Raji (cell line): ENCODE data around the gene BRSK2.

Experiments used
- POLR2A ChIP-seq: IDR thresholded peaks from 2 replicates; pipeline ENCODE4 v1.6.1; 2011; ENCODE audit warnings: low read depth, low read length, control low read depth; ENCODE audit not compliant: insufficient read depth

Gene BRSK2

GRCh38 chr11:1468473-1469066 lies 78.8 kb downstream of the BRSK2 start:
- TF ChIP-seq POLR2A, result no peak

GRCh38 chr11:1469287-1469910 lies 79.7 kb downstream of the BRSK2 start:
- TF ChIP-seq POLR2A, result no peak

- TF ChIP-seq POLR2A, result no peak
Measured at GRCh38 chr11:1469911-1470680, 80.4 kb downstream of the BRSK2 start.

GRCh38 chr11:1470681-1471611 lies 81.2 kb downstream of the BRSK2 start:
- no peak for TF ChIP-seq POLR2A

GRCh38 chr11:1471736-1472135 lies 82.0 kb downstream of the BRSK2 start:
- TF ChIP-seq POLR2A, result no peak

GRCh38 chr11:1472180-1473005 lies 82.7 kb downstream of the BRSK2 start:
- TF ChIP-seq POLR2A, result no peak

GRCh38 chr11:1473011-1473628 lies 83.4 kb downstream of the BRSK2 start:
- no peak for TF ChIP-seq POLR2A

- no peak for TF ChIP-seq POLR2A
Measured at GRCh38 chr11:1473786-1474185, 84.1 kb downstream of the BRSK2 start.

GRCh38 chr11:1475841-1476240 lies 86.1 kb downstream of the BRSK2 start:
- no peak for TF ChIP-seq POLR2A

GRCh38 chr11:1476940-1477736 lies 87.4 kb downstream of the BRSK2 start:
- TF ChIP-seq POLR2A, result no peak

GRCh38 chr11:1478011-1478410 lies 88.3 kb downstream of the BRSK2 start:
- TF ChIP-seq POLR2A, result no peak

GRCh38 chr11:1478544-1478943 lies 88.8 kb downstream of the BRSK2 start:
- TF ChIP-seq POLR2A, result no peak

GRCh38 chr11:1479006-1479677 lies 89.4 kb downstream of the BRSK2 start:
- no peak for TF ChIP-seq POLR2A
